CD14-positive monocyte (primary cell): ENCODE measurements around the gene NCOA7. TPM values are rescaled to one million over a fixed set of nuclear protein-coding genes. Genes with fewer than 3 reads are reported as not detected.
A peak's percentile ranks its signal among the peaks of the same experiment; 100 is the strongest.

Experiments
- DNase-seq, 3 donors: peaks; one replicate each; pipeline ENCODE4 v3.0.0-alpha.2; 2011 to 2022
- H2AFZ ChIP-seq: 2 replicates; pipeline ENCODE4 v1.6.0; 2012; ENCODE audit warnings: mild to moderate bottlenecking, low read depth, low read length, inconsistent platforms; ENCODE audit not compliant: insufficient read depth, poor library complexity, severe bottlenecking
- H3K27ac ChIP-seq, 2 donors: 1 replicate in 1 of 2; 2 replicates in 1 of 2; pipeline ENCODE4 v1.5.1; 2012 to 2013; ENCODE audit warnings: low read length in 2 of 2, control low read depth in 1 of 2, inconsistent platforms in 1 of 2, low read depth in 1 of 2, mild to moderate bottlenecking in 1 of 2
- H3K27me3 ChIP-seq, 2 donors: one replicate each; pipeline versions ENCODE4 v1.6.0 to v1.6.1; 2011 to 2013; ENCODE audit warnings: low read length in 2 of 2; ENCODE audit not compliant: control insufficient read depth in 2 of 2, insufficient read depth in 2 of 2
- H3K36me3 ChIP-seq, 2 donors: replicated peaks in 1 of 2; 1 replicate in 1 of 2; 2 replicates in 1 of 2; pipeline versions ENCODE4 v1.5.1 to v1.6.1; 2012 to 2013; ENCODE audit warnings: low read length in 2 of 2, control low read depth in 1 of 2, inconsistent platforms in 1 of 2, mild to moderate bottlenecking in 1 of 2; ENCODE audit not compliant: insufficient read depth in 2 of 2, control insufficient read depth in 1 of 2
- H3K4me1 ChIP-seq, 2 donors: 1 replicate in 1 of 2; 2 replicates in 1 of 2; pipeline versions ENCODE4 v1.5.1 to v1.6.1; 2012 to 2013; ENCODE audit warnings: low read length in 2 of 2, control low read depth in 1 of 2, inconsistent platforms in 1 of 2, mild to moderate bottlenecking in 1 of 2, moderate library complexity in 1 of 2; ENCODE audit not compliant: insufficient read depth in 2 of 2, control insufficient read depth in 1 of 2
- H3K4me2 ChIP-seq: replicated peaks from 2 replicates; pipeline ENCODE3; 2012; ENCODE audit warnings: low read length, moderate library complexity, mild to moderate bottlenecking; ENCODE audit not compliant: poor library complexity, severe bottlenecking; ENCODE audit errors: extremely low read depth
- H3K4me3 ChIP-seq, 3 experiments: fragments of 200-600 bp in 1 of 3; sonication (generic) in 1 of 3; replicated peaks in 1 of 3; 1 replicate in 2 of 3; 2 replicates in 1 of 3; pipeline ENCODE4 v1.5.1; 2011 to 2013; ENCODE audit warnings: low read length in 3 of 3, mild to moderate bottlenecking in 3 of 3, control low read depth in 2 of 3, low read depth in 2 of 3, inconsistent platforms in 1 of 3, moderate library complexity in 1 of 3
- H3K79me2 ChIP-seq: 2 replicates; pipeline ENCODE4 v1.6.0; 2012; ENCODE audit warnings: mild to moderate bottlenecking, control low read depth, inconsistent platforms, low read length, moderate library complexity; ENCODE audit not compliant: insufficient read depth
- H3K9ac ChIP-seq: 2 replicates; pipeline ENCODE4 v1.6.0; 2017; ENCODE audit warnings: low read length, mild to moderate bottlenecking; ENCODE audit not compliant: insufficient read depth, poor library complexity, severe bottlenecking
- H3K9me3 ChIP-seq, 2 donors: replicated peaks in 1 of 2; 1 replicate in 1 of 2; 2 replicates in 1 of 2; pipeline versions ENCODE4 v1.5.1 to v1.6.1; 2012 to 2013; ENCODE audit warnings: low read length in 2 of 2, control low read depth in 1 of 2; ENCODE audit not compliant: control insufficient read depth in 1 of 2, insufficient read depth in 1 of 2
- H4K20me1 ChIP-seq: 2 replicates; pipeline ENCODE4 v1.6.0; 2012; ENCODE audit warnings: mild to moderate bottlenecking, low read length, control low read depth, moderate library complexity; ENCODE audit not compliant: insufficient read depth
- H3K27ac Mint-ChIP-seq, 7 donors: one replicate each; pipeline ENCODE4 v1.8.0; 2020; ENCODE audit warnings: mild to moderate bottlenecking in 7 of 7, mixed read lengths in 7 of 7, moderate library complexity in 6 of 7, inconsistent platforms in 2 of 7
- H3K27me3 Mint-ChIP-seq, 3 donors: one replicate each; pipeline ENCODE4 v1.8.0; 2021 to 2022; ENCODE audit warnings: low read depth in 3 of 3, mild to moderate bottlenecking in 3 of 3, mixed read lengths in 3 of 3, moderate library complexity in 3 of 3, inconsistent platforms in 1 of 3
- H3K36me3 Mint-ChIP-seq, 2 donors: one replicate each; pipeline ENCODE4 v1.8.0; 2020; ENCODE audit warnings: mixed read lengths in 2 of 2, inconsistent platforms in 1 of 2, mild to moderate bottlenecking in 1 of 2
- H3K4me1 Mint-ChIP-seq: one replicate; pipeline ENCODE4 v1.8.0; 2020; ENCODE audit warnings: mild to moderate bottlenecking, mixed read lengths
- H3K4me3 Mint-ChIP-seq, 2 donors: one replicate each; pipeline ENCODE4 v1.8.0; 2020; ENCODE audit warnings: mild to moderate bottlenecking in 2 of 2, mixed read lengths in 2 of 2, moderate library complexity in 1 of 2
- H3K9me3 Mint-ChIP-seq, 7 donors: one replicate each; pipeline ENCODE4 v1.8.0; 2020 to 2022; ENCODE audit warnings: mixed read lengths in 7 of 7, mild to moderate bottlenecking in 6 of 7, moderate library complexity in 6 of 7, inconsistent platforms in 2 of 7
- WGBS: methylation state at CpG from one replicate; pipeline ENCODE4 v1.1.5; 2013; ENCODE audit warnings: missing lambda C conversion rate; ENCODE audit not compliant: insufficient coverage; 5-methylcytosine and 5-hydroxymethylcytosine counted together
- intact Hi-C, 2 donors: fragments of 100-400 bp; cut with micrococcal nuclease; formaldehyde crosslinking; loops; one replicate each; pipeline versions ENCODE4 v1.15.0 to v1.15.1; 2023
- polyA plus RNA-seq, 3 donors: library from polyadenylated mRNA; depleted of rRNA in 1 of 3; unstranded in 2 of 3; stranded (reverse) in 1 of 3; fragments of 300-500 nt in 2 of 3; fragments of >200 nt in 1 of 3; fragmentation: Illumina TruSeq in 2 of 3; gene quantifications; 1 replicate in 2 of 3; 2 replicates in 1 of 3; pipeline ENCODE4 v1.2.3, GENCODE V29; 2012 to 2021
- TF ChIP-seq, protein P1 (sequence below): fragments of 200-600 bp; IDR thresholded peaks from one replicate; pipeline ENCODE4 v1.8.0; 2022; ENCODE audit warnings: antibody characterized with exemption, mild to moderate bottlenecking

Gene NCOA7
- polyA plus RNA-seq, 3 donors, result 8.3 to 21.9 (median 11.2) TPM

DNA sequence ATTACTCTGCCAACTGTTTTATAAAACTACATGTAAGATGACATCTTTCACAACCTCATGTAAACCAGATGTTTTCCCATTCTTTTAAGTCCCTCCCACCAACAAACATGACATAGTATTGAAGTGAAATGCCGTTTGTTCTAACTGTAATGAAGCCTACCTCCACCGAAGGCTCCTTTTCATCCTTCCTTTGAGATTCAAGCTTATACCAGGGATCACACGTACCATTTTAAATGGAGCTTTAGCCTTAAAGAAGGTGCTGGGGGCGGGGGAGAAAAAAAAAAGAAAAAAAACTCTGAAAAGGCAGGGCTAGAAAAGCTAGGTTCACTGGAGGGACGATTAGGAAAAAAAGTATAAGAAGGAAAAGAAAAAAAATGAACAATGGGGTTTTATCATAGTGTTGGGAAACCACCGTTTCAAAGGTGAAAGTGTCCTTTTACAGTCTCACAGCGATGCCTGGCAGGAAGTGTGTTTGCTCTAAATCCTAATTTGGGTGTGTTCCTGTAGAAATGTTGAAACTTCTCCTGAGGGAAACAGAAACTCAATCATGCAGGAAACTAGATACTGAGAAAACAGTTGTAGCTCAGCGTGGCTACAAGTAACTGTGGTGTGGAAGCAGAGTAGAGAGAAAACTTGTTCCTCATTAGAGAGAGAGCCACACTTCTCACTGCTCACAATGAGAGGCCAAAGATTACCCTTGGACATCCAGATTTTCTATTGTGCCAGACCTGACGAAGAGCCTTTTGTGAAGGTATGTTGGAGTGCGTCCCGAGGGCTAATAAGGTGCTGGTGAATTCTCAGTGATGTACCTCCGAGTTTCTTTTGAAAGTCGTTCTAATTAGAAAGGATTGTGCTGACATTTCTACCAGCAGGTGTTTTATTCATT lies 128.2 kb downstream of the NCOA7 start:
- H3K27ac Mint-ChIP-seq, result peak overlapping the region; percentile 90 to 97 (median 95)
- TF ChIP-seq, protein P1, sequence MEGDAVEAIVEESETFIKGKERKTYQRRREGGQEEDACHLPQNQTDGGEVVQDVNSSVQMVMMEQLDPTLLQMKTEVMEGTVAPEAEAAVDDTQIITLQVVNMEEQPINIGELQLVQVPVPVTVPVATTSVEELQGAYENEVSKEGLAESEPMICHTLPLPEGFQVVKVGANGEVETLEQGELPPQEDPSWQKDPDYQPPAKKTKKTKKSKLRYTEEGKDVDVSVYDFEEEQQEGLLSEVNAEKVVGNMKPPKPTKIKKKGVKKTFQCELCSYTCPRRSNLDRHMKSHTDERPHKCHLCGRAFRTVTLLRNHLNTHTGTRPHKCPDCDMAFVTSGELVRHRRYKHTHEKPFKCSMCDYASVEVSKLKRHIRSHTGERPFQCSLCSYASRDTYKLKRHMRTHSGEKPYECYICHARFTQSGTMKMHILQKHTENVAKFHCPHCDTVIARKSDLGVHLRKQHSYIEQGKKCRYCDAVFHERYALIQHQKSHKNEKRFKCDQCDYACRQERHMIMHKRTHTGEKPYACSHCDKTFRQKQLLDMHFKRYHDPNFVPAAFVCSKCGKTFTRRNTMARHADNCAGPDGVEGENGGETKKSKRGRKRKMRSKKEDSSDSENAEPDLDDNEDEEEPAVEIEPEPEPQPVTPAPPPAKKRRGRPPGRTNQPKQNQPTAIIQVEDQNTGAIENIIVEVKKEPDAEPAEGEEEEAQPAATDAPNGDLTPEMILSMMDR, result no peak
- no peaks in the 10 kb centered on the region for H4K20me1 ChIP-seq
- peaks cover 28 to 38% of the 10 kb centered on the region in 2 donors for H3K4me1 ChIP-seq
- peaks cover 0 to 3% (median 0%) of the 10 kb centered on the region in 7 donors for H3K9me3 Mint-ChIP-seq
- H3K4me3 ChIP-seq, result peak overlapping the region; percentile 33 to 67 (median 67)
- H3K36me3 Mint-ChIP-seq, result peaks cover 56 to 57% of the 10 kb centered on the region in 2 donors
- peaks cover 16% of the 10 kb centered on the region for H3K79me2 ChIP-seq
- peak overlapping the region; percentile 43 to 81 for H3K27ac ChIP-seq
- WGBS, result 0% methylated on average over 3 of the region's 13 CpGs
- peak overlapping the region; percentile 49 for H3K9ac ChIP-seq
- H3K4me1 Mint-ChIP-seq, result peaks cover 44% of the 10 kb centered on the region
- no peaks in the 10 kb centered on the region for H3K27me3 Mint-ChIP-seq
- peak; percentile 75 to 90 (median 75) for DNase-seq
- no peaks in the 10 kb centered on the region for H3K9me3 ChIP-seq
- peak overlapping the region; percentile 66 for H2AFZ ChIP-seq
- no peaks in the 10 kb centered on the region for H3K27me3 ChIP-seq
- peak overlapping the region; percentile 70 for H3K4me2 ChIP-seq
- peaks cover 28 to 59% of the 10 kb centered on the region in 2 donors for H3K36me3 ChIP-seq
- intact Hi-C loops, result loop anchor here in 1 of 2 donors (5.0 kb wide), 1 partner anchor 38 kb away; the partner anchor contains the start of gene HINT3
- H3K4me3 Mint-ChIP-seq, result peak overlapping the region; percentile 79 to 89

DNA sequence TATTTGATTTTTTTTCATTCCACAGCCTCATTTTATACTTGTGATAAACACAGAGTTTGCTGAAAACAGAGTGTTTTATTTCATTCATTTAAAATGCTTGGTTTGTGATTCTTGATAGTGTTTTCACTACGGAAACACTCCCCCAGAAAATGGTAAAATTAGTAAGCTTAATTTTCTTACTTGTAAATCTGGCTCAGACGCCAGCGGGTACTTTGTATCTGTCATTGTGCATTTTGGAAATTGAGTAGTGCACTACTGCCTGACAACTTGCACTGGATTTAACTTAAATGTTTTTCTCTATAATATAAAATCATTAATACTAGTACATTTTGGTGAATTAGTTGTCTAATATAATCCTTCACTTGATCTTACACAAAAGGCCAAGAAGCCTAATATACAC lies 128.9 kb downstream of the NCOA7 start:
- Histone ChIP-seq H3K4me1 (peaks cover 34 to 45% of the 10 kb centered on the region in 2 donors), H3K4me2 (peak overlapping the region; percentile 70), H3K9me3 (no peaks in the 10 kb centered on the region), H3K27me3 (no peaks in the 10 kb centered on the region), H2AFZ (peak overlapping the region; percentile 66), H3K79me2 (peaks cover 16% of the 10 kb centered on the region), H3K9ac (peak overlapping the region; percentile 49), H4K20me1 (no peaks in the 10 kb centered on the region), H3K36me3 (peaks cover 28 to 60% of the 10 kb centered on the region in 2 donors), H3K27ac (peak overlapping the region in 1 of 2 donors; percentile 81), H3K4me3 (peak overlapping the region; percentile 33 to 67 (median 67))
- H3K27ac Mint-ChIP-seq, result peak overlapping the region; percentile 90 to 97 (median 95)
- intact Hi-C loops, result loop anchor here in 1 of 2 donors (5.0 kb wide), 1 partner anchor 38 kb away; the partner anchor contains the start of gene HINT3
- TF ChIP-seq, protein P1, result no peak
- DNase-seq, result no peak
- H3K27me3 Mint-ChIP-seq, result no peaks in the 10 kb centered on the region
- peaks cover 0 to 3% (median 0%) of the 10 kb centered on the region in 7 donors for H3K9me3 Mint-ChIP-seq
- peaks cover 51% of the 10 kb centered on the region for H3K4me1 Mint-ChIP-seq
- no CpG with 5 or more reads among the region's 3 CpGs for WGBS
- H3K4me3 Mint-ChIP-seq, result peak overlapping the region; percentile 79 to 89
- H3K36me3 Mint-ChIP-seq, result peaks cover 56 to 57% of the 10 kb centered on the region in 2 donors
